Activated CD4-positive, CD25-positive, alpha-beta regulatory T cell treated with anti-CD3 and anti-CD28 coated beads, Interleukin-2, amount 50 U/mL, for 24 hours (primary cell): ENCODE results near the gene AIRE.
"Not testable (repeated sequence)": the region's sequence is repeated elsewhere in the genome, so short reads cannot be mapped to it uniquely, and the experiment has no call there.

Source experiments
- ATAC-seq, 2 donors: fragments of 150-1000 bp; cut with Tn5 transposase; one replicate each; pipeline ENCODE4 v1.10.0; 2021; ENCODE audit warnings: mild to moderate bottlenecking in 1 of 2, moderate library complexity in 1 of 2

AIRE gene

DNA sequence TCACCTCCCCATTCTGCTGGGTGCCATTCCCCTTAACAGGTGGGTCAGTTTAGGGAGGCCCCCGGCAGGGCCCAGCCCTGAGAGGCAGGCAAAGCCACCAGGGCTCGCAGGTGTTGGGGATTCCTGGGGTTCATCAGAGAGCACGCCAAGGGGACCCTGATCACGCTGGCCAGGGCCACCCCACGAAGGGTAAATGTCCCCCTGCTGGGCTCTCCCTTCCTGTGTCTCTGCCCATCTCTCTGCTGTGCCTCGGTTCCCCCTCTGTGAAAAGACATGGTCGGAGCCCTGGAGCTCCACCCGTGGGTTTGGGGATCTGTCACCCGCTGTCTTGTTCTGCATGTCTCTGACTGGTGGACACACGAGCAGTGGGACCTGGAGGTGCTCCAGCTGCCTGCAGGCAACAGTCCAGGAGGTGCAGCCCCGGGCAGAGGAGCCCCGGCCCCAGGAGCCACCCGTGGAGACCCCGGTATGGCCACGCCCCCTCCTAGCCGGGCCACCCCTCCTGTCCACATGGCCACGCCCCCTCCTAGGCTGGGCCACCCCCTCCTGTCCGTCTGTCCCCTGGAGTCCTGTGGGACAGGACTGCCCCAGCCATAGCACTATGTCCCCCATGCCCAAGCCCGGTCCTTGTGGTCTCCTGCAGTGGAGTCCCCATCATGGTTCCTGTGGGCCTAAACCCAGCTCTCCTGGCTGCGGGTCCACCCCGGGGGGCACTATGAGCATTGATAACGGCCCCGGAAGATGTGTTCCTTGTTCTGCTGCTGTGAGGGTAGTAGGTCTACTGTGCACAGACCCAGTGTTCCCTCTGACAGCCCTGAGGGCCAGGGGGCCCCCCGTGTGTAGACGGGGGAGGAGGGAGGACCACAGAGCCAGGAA, 6.5 kb downstream of the AIRE start:
- ATAC-seq: no peak

DNA sequence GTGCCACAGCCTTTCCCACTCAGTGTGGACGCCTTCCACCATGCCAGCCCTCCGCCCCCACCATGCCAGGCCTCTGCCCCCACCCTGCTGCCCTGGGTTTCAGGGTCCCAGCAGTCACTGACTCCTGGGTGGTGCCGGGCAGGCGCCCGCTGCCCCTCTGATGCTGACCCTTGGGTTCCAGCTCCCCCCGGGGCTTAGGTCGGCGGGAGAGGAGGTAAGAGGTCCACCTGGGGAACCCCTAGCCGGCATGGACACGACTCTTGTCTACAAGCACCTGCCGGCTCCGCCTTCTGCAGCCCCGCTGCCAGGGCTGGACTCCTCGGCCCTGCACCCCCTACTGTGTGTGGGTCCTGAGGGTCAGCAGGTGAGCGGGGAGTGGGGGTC, 7.1 kb downstream of the AIRE start:
- ATAC-seq: no peak

DNA sequence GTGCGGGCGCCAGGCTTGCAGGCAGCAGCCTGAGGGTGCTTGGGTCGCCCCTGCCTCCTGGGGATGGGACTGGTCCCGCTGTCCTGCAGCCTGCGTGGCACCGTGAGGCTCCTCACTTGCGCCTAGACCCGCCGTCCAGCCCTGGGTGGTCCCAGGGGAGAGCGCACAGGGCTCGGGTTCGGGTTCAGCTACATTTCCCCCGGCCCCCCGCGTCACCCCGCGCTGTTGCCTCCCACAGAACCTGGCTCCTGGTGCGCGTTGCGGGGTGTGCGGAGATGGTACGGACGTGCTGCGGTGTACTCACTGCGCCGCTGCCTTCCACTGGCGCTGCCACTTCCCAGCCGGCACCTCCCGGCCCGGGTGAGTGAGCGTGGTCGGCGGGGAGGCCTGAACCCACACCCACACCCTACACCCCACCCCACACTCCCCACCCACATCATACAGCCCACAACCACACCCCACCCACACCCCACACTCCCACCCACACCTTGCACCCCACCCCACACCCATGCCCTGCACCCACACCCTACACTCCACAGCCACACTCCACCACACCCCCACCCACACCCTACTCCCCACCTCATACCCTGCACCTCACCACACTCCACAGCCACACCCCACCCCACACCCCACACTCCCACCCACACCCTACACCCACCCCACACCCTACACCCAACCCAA, 8.0 kb downstream of the AIRE start:
- no peak for ATAC-seq

DNA sequence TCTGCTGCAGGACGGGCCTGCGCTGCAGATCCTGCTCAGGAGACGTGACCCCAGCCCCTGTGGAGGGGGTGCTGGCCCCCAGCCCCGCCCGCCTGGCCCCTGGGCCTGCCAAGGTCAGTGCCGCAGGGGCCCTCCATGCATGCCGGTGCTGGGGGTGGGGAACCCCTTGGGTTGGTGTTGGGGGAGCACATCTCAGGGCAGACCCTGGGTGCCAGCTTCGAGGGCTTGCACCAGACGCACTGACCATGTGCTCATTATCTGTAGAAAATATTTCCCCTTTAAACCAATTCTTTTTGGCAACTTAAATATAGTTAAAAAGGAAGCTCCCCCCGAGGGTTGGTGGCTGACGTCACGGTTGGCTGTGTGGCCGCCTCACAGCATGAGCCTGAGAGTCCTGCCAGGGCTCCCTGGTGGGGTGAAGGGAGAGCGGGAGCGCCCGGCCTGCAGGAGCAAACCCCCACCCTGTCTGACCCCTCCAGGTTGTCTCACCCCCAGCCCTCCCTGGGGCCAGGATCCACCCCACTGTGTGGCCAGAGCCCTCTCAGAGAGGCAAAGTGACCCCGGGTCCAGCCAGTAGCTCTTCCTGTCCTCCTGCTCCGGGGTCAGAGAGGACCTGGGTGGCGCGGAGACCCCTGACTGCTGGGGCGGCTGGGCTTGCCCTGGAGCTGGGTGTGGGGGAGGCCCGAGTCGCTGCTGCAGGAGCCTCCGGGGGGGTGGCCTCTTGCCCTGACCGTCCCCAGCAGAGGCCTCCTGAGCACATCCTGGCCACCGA, 8.9 kb downstream of the AIRE start:
- ATAC-seq: no peak

DNA sequence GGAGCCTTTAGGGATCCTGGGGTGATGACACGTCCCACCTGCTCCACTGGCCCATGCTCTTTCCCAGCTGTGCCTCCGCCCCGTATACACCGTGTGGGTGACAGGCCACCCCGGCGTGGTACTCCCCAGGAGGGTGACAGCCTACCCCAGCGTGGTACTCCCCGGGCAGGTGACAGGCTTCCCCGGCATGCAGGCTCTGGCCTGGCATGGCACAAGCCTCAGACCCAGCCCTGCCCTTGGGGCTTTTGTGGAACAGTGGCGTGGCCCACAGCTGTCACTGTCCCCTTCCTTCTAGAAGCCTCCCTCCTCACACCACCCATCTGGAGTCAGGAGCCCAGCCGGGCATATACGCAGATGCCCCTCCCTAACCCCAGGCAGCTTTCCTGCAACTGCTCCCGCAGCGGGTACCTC, 9.5 kb downstream of the AIRE start:
- no peak for ATAC-seq

DNA sequence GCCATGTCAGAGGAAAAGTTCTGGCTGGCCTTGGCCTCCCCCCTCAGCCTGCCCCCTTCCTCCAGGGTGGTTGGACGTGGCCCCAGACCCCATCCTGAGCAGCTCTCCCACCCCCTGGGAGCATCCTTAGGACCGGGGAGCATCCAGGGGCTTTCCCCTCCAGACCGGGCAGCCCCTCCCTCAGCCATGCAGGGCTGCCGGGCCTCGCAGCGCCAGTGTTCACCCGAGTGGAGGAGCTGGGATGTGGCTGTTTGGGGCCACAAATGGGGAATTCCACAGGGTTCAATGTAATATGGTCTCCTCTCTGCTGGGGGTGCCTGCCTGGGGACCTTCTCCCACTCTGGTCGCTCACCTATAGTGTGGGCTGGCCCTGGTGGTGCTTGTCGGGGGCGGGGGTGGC, 10.0 kb downstream of the AIRE start:
- ATAC-seq: no peak

DNA sequence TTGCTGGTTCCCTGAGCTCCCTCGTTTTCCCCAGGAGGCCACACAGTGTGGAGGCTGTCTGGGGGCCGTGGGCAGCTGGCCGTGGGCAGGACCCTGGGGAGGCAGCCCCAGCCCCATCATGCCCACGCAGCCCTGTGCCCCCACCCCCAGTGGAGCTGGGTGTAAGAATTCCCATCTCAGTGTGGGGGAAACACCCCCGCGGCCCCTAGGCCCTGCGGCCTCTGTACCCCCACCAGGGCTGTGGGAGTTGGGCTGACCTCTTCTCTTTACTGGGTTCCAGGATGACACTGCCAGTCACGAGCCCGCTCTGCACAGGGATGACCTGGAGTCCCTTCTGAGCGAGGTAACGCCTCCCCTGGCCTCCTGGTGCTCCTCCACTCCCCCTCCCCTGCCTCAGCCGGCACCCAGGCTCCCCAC, 10.4 kb downstream of the AIRE start:
- ATAC-seq: no peak

DNA sequence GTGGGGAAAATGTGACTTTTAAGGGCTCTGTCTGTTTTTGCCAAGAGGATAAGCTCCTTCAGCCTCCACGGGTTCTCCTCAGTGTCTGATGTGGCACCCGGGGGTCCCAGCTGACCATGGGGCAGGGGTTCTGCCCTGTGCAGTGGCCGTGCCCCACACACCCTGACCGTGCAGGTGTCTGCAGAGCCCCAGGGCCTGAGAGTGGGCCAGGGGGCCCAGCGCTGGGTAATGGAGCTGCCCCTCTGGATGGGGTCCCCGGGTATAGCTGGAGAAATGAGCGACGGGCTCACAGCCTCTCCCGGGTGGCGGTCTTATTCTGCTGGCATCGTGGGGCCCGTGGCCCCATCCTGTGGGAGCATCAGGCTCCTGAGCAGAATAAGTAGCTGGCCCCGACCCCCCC, 11.2 kb downstream of the AIRE start:
- no peak for ATAC-seq

DNA sequence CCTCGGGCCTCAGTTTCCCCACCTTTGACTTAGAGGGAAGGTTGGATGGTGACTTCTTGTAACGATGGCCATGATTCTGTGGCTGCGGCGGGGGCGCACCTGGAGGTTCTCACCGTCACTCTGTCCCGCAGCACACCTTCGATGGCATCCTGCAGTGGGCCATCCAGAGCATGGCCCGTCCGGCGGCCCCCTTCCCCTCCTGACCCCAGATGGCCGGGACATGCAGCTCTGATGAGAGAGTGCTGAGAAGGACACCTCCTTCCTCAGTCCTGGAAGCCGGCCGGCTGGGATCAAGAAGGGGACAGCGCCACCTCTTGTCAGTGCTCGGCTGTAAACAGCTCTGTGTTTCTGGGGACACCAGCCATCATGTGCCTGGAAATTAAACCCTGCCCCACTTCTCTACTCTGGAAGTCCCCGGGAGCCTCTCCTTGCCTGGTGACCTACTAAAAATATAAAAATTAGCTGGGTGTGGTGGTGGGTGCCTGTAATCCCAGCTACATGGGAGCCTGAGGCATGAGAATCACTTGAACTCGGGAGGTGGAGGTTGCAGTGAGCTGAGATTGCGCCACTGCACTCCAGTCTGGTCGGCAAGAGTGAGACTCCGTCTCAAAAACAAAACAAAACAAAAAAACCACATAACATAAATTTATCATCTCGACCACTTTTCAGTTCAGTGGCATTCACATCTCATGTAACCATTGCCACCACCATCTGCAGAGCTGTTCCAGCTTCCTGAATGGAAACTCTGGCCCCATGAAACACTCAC, 12.0 kb downstream of the AIRE start:
- ATAC-seq: peak; percentile 34 to 44

DNA sequence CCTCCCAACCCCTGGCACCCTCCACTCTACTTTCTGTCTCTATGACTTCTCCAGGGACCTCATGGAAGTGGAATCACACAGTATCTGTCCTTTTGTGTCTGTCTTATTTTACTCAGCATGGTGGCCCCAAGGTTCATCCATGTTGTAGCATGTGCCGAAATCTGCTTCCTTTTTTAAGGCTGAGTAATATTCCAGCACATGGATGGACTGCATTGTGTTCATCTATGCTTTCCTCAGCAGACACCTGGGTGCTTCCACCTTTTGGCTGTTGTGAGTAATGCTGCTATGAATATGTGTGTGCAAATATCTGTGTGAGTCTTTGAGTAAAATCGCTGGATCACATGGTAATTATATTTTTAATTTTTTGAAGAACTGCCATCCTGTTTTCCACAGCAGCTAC, 12.6 kb downstream of the AIRE start:
- no peak for ATAC-seq

DNA sequence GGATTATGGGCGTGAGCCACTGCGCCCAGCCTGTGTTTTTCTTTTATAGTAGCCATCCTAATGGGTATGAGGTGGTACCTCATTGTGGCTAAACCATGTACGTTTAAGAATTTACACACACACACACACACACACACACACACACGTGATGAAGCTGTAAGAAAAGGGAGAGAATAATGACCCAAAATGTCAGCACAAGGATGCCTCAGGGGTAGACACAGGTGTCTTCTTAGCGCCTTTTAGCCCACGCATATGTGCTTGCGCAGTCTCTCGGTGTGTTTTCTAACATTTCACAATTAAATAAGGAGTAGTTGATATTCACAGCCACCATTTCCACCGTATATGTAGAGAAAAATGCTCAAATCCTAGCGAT, 13.4 kb downstream of the AIRE start:
- no peak for ATAC-seq

DNA sequence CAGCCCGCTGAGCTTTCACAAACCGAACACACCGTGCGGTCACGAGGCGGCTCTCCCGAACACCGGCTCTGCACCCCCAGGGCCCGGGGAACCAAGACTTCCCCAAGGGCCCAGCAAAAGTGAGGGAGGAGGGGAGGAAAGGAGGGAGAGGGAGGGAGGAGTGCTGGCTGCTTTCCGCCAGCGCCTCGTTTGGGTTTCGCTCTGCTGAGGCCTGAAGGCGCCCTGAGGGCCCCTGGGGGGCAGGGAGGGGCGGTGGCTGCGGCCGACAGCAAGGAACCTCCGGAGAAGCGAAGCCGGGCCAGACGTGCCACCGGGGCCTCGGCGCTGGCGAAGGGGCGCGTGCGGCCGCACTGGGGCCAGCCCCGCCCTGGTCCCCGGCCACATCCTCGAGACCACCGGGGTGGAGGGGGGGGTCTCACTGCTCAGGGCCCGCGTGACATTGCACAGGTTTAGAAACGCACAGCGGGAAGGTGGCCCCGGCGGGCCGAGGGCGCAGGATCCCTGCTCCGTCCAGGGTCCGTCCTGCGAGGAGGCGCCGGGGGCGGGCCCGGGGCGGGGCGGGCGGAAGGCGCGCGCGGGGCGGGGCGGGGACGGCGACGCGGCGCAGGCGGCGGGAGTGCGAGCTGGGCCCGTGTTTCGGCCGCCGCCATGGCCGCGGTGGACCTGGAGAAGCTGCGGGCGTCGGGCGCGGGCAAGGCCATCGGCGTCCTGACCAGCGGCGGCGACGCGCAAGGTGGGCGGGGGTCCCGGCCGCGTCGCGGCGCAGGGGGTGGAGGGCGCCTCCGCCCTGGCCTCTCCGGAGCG, 14.0 kb downstream of the AIRE start, which contains the start of gene PFKL:
Gene PFKL, plus strand, starts transcription at position 596 of the 804 bp plus-strand sequence. Its CDS starts 53 bp downstream, at position 649.
- peak; percentile 75 to 77 for ATAC-seq

DNA sequence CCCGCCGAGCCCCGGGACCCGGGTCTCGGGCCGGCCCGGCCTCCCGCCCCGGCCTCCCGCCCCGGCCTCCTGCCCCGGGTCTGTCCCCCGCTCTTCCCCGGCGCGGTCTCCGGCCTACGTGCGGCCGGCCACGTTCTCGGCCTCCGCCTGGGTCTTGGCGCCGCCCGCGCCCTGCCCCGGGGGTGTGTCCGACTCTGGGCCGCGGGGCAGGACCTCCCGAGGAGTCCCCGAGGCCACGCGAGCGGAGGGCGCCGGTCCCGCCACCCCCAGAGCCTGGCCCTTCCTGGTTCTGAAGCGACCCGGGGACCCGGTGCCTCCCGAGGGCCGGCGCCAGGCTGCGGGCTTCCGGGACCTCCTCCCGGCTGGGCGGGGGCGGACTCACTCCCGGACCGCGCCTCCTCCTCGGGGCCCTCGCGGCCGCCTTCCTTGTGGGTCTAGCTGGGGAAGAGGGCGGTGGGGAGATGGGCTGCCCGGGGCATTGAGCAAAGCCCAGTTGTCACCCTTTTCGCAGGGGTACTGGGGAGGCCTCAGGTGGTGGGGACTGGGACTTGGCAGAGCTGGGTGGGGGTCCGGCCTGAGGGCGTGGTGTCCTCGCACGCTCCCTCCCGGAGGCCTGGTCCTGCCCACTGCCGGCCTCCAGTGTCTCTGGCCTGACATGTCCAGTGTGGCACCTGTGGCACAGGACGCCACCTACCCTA, 14.7 kb downstream of the AIRE start:
- peak; percentile 48 to 57 for ATAC-seq

DNA sequence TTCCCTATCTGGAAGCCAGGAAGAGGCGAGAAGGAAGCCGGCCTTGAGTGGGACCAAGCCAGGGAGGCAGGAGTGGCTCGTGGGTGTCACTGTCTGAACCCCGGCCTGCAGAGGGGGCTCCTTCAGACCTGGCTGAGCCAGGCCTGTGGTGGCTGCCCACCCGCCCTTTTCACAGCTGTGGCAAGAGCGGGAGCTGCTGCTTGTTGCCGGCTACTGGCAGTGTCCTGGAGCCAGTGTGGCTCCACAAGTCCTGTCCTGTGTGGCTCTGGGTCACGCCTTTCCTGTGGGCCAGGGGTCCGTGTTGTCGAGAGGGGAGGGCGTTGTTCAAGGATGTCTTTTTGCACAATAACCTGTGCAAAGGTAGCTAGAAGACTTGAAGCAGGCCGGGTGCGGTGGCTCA, 15.5 kb downstream of the AIRE start:
- no peak for ATAC-seq

DNA sequence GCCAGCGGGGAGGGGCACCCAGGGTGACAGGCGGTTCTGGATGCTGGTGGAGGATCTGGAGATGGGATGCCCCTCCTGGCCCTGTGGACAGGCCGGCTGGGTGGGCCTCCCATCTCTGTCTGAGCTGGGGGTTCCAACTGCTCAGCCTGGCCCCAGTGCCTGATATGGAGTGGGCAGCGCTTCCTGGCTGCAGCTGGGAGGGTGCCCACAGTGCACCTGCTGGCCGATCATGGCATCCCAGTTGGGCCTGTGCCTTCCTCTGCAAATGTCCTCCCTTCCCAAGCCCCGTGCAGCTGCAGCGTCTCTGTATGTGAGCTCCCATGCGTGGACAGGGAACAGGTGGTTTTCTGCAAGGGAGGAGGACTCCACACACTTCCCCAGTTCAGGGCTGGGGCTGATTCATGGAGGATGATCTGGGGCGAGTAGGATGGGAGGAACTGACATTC, 16.3 kb downstream of the AIRE start:
- ATAC-seq: no peak

DNA sequence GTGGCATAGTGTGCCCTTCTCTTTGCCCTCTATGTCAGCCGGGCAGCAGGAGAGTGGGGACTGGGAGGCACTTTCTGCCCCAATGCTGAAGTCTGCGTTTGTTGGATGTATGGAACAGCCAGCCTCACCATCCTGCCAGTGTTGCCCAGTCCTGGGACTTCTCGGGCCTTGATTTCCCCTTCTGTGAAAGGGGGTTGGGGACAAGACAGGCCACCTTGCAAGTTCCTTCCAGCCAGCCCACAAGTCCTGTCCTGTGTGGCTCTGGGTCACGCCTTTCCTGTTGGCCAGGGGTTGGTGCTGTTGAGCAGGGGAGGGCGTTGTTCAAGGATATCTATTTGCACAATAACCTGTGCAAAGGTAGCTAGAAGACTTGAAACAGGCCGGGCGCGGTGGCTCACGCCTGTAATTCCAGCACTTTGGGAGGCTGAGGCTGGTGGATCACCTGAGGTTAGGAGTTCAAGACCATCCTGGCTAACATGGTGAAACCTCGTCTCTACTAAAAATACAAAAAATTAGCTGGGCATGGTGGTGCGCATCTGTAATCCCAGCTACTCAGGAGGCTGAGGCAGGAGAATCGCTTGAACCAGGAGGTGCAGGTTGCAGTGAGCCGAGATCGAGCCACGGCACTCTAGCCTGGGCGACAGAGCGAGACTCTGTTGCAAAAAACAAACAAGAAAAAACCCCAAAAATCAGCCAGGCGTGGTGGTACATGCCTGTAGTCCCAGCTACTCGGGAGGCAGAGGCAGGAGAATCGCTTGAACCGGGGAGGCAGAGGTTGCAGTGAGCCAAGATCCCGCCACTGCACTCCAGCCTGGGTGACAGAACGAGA, 17.1 kb downstream of the AIRE start:
- ATAC-seq: not testable (repeated sequence)

DNA sequence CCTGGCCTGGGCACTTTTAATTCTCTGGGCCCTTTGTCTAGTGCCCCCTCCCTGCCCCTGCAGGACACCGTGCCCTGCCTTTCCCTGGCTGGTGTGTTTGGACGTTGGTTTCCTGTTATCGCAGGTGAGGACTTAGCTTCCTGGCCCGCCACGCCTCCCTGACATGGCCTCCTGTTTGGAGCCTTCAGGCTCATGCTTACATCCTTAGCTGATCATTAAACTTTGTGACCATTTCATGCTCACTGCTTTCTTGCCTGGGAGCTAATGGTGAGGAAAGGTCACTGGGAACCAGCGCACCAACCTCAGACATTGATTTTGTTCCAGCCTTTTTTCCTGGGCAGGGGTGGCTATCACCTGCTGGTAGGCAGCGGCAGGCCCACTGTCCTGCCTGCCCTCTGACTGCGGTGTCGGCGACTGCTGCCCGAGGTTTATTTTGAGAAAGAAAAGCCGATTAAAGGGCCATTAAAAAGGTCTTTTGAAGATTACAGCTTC, 17.9 kb downstream of the AIRE start:
- ATAC-seq: no peak

DNA sequence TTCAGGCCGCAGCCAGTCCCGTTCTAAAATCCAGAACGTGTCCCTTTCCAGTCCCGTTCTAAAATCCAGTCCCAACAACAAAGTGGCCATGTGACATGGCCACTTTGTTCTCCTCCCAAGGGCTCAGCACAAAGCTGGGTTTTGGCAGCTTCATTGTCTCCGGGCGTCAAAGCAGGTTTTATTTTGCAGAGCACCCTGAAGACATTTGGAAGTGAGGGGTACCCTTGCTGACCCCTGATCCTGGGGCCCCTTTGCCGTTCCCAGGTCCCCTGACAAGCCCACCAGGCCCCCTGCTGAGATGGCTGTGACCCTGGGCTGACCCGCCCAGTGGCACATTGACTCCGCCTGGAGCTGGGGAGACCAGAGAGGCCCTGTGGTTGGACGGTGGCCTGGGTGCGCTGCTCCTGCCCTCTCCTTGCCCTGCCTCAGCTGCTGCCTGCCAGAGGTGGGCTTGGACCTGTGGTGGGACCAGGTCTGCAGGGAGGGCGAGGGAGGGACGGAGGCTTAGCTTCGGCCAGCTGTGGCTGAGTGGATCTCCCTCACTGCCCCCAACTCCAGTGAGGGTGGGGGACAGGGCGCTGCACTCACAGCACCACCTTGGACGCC, 18.4 kb downstream of the AIRE start:
- no peak for ATAC-seq

DNA sequence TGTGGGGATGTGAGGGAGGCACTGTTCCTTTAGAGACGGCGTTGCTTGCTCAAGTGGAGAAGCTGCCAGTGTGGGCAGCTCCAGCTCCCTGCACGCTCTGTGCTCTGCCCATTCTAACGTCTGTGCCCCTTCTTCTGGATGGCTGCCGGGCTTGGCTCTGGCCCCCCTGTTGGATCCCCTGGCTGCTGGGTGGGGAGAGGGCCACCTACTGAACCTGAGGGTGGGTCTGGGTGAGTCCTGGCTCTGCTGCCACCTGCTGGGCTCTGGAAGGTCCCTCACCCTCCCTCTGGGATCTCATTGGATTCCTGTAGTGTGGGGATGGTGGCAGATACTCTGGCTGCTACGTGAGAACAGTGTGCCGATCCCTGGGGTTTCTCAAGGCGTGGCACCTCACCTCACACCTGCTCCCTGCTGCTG, 19.2 kb downstream of the AIRE start:
- peak; percentile 35 to 68 for ATAC-seq
